ENCODE data around the gene MEX3D.
A peak's percentile ranks its signal among the peaks of the same experiment; 100 is the strongest.

The MEX3D gene

DNA sequence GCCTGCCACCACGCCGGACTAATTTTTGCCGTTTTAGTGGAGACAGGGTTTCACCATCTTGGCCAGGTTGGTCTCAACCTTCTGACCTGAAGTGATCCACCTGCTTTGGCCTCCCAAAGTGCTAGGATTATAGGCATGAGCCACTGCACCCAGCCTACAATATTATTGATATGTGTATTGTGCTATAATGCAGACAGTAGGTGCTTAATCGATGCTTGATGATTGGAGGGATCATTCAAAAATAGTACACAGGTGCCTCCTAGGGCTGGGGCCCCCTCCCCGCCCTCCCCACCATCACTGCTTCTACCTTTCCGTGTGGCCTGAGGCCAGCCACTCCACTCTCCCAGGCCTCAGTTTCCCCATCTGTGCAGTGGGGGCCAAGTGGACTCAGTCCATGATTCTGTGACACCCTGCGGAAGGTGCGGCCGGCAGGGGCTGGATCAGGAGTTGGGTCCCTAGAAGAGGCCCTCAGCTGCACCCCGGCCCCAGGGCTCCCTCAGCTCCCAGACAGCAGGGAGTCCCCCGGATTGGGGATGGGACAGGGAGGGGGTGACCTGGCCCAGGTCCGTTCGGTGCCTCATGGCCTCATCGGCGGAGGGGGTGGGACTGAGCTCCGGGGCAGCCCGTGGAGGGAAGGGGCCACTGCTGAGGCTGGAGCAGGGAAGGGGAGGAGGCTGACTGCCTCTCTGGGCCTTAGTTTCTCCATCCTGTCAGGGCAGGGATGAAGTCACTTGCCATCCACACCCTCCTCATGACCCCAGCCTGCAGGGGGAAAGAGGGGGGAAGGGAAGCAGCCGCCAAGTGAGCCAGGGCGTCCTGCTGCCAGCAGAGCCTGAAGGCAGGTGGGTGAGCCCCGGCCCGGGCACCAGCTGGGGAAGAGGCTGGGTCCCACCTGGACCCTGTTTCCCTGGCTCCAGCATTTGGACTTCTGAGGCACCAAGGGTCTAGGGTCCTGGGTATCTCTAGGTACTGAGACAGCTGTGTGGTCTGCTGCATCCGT, 56.5 kb downstream of the MEX3D start:
- POLR2A ChIA-PET: no interaction called here
- CTCF ChIA-PET: interaction anchor here (1.5 kb wide), 1 partner anchor 232 kb away, joined by 3 read pairs; no protein-coding TSS in a partner anchor
- DNase-seq (ENCODE audit: extremely low spot score): no peak
- TF ChIP-seq, protein P1, sequence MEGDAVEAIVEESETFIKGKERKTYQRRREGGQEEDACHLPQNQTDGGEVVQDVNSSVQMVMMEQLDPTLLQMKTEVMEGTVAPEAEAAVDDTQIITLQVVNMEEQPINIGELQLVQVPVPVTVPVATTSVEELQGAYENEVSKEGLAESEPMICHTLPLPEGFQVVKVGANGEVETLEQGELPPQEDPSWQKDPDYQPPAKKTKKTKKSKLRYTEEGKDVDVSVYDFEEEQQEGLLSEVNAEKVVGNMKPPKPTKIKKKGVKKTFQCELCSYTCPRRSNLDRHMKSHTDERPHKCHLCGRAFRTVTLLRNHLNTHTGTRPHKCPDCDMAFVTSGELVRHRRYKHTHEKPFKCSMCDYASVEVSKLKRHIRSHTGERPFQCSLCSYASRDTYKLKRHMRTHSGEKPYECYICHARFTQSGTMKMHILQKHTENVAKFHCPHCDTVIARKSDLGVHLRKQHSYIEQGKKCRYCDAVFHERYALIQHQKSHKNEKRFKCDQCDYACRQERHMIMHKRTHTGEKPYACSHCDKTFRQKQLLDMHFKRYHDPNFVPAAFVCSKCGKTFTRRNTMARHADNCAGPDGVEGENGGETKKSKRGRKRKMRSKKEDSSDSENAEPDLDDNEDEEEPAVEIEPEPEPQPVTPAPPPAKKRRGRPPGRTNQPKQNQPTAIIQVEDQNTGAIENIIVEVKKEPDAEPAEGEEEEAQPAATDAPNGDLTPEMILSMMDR (IDR thresholded peaks at IDR 0.05; ENCODE audit: control extremely low read depth, extremely low read depth, low read depth, missing control alignments): no peak

DNA sequence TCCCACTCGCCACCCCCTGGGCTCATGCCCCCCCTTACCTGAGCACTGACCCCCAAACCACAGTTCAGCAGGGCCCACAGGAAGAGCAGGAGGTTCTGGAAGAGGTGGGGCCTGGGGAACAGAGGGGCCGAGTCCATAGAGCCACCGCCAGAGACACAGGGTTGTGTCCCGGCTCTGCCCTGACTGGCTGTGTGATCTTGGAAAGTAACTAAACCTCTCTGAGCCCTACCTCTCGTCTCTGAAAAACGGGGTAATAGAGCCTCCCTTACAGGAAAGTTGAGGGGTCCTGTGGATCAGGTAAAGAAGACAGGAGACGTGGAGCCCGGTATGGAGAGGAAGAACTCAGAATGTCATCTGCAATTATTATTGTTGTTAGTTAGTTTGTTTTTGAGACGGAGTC, 57.3 kb downstream of the MEX3D start:
- POLR2A ChIA-PET: no interaction called here
- TF ChIP-seq, protein P1 (IDR thresholded peaks at IDR 0.05; ENCODE audit: control extremely low read depth, extremely low read depth, low read depth, missing control alignments): no peak
- CTCF ChIA-PET: interaction anchor here (1.5 kb wide), 1 partner anchor 232 kb away, joined by 3 read pairs; no protein-coding TSS in a partner anchor
- no peak for DNase-seq (ENCODE audit: extremely low spot score)

DNA sequence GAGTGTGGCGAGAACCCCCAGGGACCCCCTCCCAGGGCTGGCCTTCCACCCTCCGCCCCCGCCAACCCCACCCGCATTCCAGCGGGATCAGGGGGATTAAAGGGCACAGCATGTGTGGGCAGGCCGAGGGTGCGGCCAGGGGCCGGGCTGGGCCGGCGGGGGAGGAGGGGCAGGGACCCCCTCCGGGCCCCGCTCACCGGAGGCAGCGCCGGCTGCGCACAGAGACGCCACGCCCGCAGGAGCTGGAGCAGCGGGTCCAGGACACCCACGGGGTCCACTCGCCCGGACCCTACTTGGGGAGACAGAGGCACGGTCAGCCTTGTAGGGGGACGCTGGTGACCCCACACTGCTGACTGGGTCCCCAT, 57.7 kb downstream of the MEX3D start:
- ChIA-PET POLR2A (no interaction called here), CTCF (no interaction called here)
- TF ChIP-seq, protein P1 (IDR thresholded peaks at IDR 0.05; ENCODE audit: control extremely low read depth, extremely low read depth, low read depth, missing control alignments): no peak
- no peak for DNase-seq (ENCODE audit: extremely low spot score)

DNA sequence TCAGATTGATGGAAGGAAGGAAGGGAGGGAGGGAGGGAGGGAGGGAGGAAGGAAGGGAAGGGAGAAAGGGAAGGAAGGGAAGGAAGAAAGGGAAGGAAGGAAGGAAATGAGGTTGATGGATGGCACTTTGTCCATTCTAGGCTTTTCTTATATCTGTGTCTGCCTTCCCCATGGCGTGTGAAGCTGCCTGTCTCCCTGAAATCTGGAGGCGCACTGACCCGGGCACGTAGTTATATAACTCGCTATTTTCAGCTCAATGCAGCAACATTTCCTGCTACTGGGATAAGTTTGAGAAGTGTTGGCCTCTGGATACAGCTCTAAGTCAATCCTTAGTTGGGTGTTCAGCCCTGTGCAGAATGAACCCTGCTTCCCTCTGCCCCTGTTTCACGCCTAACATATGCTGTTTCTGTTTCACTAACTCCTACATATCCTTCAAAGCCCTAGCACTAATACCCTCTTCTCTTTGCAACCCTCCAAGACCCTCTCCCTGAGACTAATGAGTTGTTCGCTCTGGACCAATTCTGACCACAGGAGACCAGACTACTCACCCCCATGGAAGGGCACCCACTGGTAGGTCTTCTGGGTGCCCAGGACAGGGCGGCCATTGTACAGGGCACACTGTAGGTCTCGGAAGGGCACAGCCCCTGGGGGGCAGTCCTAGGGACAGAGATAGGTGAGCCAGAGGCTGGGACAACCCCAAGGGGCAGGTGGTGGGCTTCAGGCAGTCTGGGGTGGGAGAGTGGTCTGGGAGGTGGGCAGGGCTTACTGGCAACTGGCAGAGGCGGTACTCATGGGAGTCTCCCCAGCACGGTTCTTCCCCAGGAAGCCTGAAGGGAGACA, 58.3 kb downstream of the MEX3D start:
- ChIA-PET CTCF (no interaction called here), POLR2A (no interaction called here)
- TF ChIP-seq, protein P1 (IDR thresholded peaks at IDR 0.05; ENCODE audit: control extremely low read depth, extremely low read depth, low read depth, missing control alignments): no peak
- DNase-seq (ENCODE audit: extremely low spot score): no peak

DNA sequence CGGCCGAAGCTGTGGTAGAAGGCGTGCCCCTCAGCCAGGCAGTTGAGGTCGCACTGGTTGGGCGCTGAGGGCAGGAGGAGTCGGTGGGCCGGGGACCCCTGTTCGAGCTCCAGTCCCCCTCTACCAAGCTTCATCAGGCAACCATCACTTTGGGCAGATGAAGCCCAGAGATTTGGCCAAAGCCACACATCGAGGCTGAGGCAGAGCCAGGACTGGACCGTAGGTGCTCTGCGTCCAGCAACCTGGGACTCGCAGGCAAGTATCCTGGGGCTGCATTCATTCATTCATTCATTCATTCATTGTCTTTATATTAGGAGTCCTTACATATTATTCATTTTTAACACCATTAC, 59.6 kb downstream of the MEX3D start:
- CTCF ChIA-PET: interaction anchor here (1.0 kb wide), 1 partner anchor 23 kb away, joined by 4 read pairs; no protein-coding TSS in a partner anchor
- POLR2A ChIA-PET: no interaction called here
- TF ChIP-seq, protein P1 (IDR thresholded peaks at IDR 0.05; ENCODE audit: control extremely low read depth, extremely low read depth, low read depth, missing control alignments): no peak
- no peak for DNase-seq (ENCODE audit: extremely low spot score)

DNA sequence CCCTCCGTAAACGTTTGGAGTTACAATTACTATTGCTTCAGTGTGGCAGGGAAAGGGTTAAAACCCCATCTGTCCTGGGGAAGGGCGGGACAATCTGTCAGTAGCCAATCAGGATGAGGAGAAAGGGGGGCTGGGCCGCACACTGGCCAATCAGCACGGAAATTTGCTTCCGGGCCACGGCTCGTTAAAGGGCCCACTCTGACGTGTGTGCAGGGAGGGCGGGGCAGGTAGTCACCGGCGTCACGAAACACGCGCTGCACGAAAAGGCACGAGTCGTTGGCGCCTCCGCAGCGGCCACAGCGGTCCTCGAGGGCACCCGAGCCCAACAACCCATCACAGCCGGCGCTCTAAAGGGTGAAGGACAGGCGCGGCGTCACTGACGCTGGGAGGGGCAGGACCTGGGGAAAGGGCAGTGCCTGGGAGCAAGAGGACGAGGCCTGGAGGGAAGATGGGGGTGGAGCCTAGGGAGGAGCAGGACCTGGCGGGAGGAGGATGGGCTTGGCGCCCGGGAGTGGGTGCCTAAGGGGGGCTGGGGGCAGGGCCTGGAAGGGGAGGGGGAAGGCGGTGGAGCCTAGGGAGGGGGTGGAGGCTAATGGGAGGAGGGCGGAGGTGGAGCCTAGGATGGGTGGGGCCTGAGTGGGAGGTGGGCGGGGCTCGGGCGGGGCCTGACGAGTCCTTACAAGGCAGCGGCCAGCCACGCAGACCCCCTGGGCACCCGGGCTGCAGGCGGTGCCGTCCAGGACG, 60.2 kb downstream of the MEX3D start:
- ChIA-PET POLR2A (no interaction called here), CTCF (interaction anchor here (1.0 kb wide), 1 partner anchor 22 kb away, joined by 4 read pairs; no protein-coding TSS in a partner anchor)
- TF ChIP-seq, protein P1 (IDR thresholded peaks at IDR 0.05; ENCODE audit: control extremely low read depth, extremely low read depth, low read depth, missing control alignments): no peak
- DNase-seq (ENCODE audit: extremely low spot score): peak; percentile 93

Data from GM10248 (cell line).